ENCODE measurements around the gene NUP214.
"Not testable (repeated sequence)": the region's sequence is repeated elsewhere in the genome, so short reads cannot be mapped to it uniquely, and the experiment has no call there.

The NUP214 gene

DNA sequence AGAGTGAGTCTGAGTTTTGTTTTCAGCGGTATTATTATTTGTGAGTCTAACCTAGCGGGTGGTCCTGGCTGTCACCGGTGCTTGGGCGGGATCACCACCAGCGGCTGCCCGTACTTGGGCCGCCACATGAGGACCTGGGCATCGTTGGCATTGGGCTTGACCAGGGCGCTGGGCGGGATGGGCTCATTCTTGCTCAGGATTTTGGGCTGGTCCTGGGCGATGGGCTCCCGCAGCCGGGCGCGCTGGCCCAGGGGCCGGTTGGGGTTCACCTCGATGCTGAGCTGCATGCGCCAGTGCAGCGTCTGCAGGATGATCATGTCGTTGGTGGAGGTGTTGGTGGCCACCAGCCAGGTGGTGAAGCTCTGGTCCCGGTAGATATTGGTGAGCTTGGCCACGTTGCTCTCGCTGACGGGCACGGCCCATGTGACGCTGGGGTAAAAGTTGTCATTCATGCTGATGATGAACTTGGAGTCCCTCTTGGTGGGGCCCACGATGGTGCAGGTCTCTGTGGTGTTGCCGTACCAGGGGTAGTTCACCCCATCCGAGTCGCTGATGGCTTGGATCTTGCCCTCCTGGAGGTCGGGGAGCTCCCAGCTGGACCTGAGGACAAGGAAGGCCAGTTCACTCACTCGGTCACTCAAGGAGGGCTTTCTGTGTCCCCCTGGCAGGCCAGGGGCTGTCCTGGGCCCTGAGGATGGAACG is 135.5 kb downstream of the NUP214 start:
- Histone ChIP-seq H3K4me3 (ENCODE audit: low read length) (no peak overlapping the region), H2AFZ (ENCODE audit: low read depth, low read length) (no peak overlapping the region), H4K20me1 (ENCODE audit: insufficient read depth, low read length) (peaks cover 11% of the 10 kb centered on the region), H3K4me2 (ENCODE audit: low read length) (no peak overlapping the region), H3K4me1 (ENCODE audit: low read length) (peaks cover 34% of the 10 kb centered on the region), H3K27ac (ENCODE audit: low read length) (no peak overlapping the region), H3K27me3 (ENCODE audit: low read depth, low read length) (no peaks in the 10 kb centered on the region), H3K36me3 (replicated peaks; ENCODE audit: low read depth, low read length) (peaks cover 19% of the 10 kb centered on the region), H3K79me2 (ENCODE audit: low read length) (peaks cover 33% of the 10 kb centered on the region), H3K9ac (ENCODE audit: low read length) (no peak overlapping the region), H3K9me3 (ENCODE audit: insufficient read depth, low read length) (no peaks in the 10 kb centered on the region)
- TF ChIP-seq, protein P1, sequence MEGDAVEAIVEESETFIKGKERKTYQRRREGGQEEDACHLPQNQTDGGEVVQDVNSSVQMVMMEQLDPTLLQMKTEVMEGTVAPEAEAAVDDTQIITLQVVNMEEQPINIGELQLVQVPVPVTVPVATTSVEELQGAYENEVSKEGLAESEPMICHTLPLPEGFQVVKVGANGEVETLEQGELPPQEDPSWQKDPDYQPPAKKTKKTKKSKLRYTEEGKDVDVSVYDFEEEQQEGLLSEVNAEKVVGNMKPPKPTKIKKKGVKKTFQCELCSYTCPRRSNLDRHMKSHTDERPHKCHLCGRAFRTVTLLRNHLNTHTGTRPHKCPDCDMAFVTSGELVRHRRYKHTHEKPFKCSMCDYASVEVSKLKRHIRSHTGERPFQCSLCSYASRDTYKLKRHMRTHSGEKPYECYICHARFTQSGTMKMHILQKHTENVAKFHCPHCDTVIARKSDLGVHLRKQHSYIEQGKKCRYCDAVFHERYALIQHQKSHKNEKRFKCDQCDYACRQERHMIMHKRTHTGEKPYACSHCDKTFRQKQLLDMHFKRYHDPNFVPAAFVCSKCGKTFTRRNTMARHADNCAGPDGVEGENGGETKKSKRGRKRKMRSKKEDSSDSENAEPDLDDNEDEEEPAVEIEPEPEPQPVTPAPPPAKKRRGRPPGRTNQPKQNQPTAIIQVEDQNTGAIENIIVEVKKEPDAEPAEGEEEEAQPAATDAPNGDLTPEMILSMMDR (IDR thresholded peaks at IDR 0.05; ENCODE audit: low read depth, low read length), result no peak
- TF ChIP-seq EZH2phosphoT487 (IDR thresholded peaks at IDR 0.05; ENCODE audit: low read depth), result no peak

DNA sequence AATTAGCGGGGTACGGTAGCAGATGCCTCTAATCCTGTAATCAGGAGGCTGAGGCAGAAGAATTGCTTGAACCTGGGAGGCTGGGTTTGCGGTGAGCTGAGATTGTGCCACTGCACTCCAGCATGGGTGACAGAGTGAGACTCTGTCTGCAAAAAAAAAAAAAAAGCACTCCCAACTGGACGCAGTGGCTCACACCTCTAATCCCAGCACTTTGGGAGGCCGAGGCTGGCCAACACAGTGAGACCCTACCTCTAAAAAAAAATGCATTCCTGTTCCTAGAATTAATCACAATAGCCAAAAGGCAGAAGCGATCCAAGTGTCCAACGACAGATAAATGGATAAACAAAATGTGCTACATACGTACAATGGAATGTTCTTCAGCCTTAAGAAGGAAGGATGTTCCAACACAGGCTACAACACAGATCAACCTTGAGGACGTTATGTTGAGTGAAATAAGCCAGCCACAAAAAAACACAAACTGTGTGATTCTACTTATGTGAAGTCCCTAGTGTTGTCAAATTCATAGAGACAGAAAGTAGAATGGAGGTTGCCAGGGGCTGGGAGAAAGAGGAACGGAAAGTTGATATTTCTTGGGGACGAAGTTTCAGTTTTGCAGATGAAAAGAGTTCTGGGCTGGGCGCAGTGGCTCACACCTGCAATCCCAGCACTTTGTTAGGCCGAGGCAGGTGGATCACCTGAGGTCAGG is 137.1 kb downstream of the NUP214 start:
- Histone ChIP-seq H3K9ac (ENCODE audit: low read length) (no peak overlapping the region), H3K27ac (ENCODE audit: low read length) (peak overlapping the region; percentile 63), H3K4me2 (ENCODE audit: low read length) (peak overlapping the region; percentile 46), H3K4me3 (ENCODE audit: low read length) (peak overlapping the region; percentile 8; the same call in 1 of the 2 replicates), H3K27me3 (ENCODE audit: low read depth, low read length) (no peaks in the 10 kb centered on the region), H3K9me3 (ENCODE audit: insufficient read depth, low read length) (no peaks in the 10 kb centered on the region), H2AFZ (ENCODE audit: low read depth, low read length) (no peak overlapping the region), H3K79me2 (ENCODE audit: low read length) (peaks cover 49% of the 10 kb centered on the region), H3K4me1 (ENCODE audit: low read length) (peaks cover 24% of the 10 kb centered on the region), H3K36me3 (replicated peaks; ENCODE audit: low read depth, low read length) (peaks cover 25% of the 10 kb centered on the region), H4K20me1 (ENCODE audit: insufficient read depth, low read length) (peaks cover 11% of the 10 kb centered on the region)
- TF ChIP-seq EZH2phosphoT487 (IDR thresholded peaks at IDR 0.05; ENCODE audit: low read depth), result no peak
- TF ChIP-seq, protein P1 (IDR thresholded peaks at IDR 0.05; ENCODE audit: low read depth, low read length), result no peak

DNA sequence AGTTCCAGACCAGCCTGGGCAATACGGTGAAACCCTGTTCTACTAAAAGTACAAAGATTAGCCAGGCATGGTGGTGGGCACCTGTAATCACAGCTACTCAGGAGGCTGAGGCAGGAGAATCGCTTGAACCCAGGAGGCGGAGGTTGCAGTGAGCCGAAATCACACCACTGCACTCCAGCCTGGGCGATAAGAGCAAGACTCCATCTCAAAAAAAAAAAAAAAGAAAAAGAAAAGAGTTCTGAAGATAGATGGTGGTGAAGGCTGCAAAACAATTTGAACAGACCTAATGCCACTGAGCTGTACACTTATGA is 137.6 kb downstream of the NUP214 start:
- H4K20me1 ChIP-seq (ENCODE audit: insufficient read depth, low read length), result peaks cover 11% of the 10 kb centered on the region
- H3K4me3 ChIP-seq (ENCODE audit: low read length), result peak overlapping the region; percentile 8; the same call in 1 of the 2 replicates
- peaks cover 24% of the 10 kb centered on the region for H3K36me3 ChIP-seq (replicated peaks; ENCODE audit: low read depth, low read length)
- peaks cover 53% of the 10 kb centered on the region for H3K79me2 ChIP-seq (ENCODE audit: low read length)
- H3K9me3 ChIP-seq (ENCODE audit: insufficient read depth, low read length); H2AFZ ChIP-seq (ENCODE audit: low read depth, low read length); H3K27me3 ChIP-seq (ENCODE audit: low read depth, low read length); H3K9ac ChIP-seq (ENCODE audit: low read length): not testable (repeated sequence)
- peaks cover 26% of the 10 kb centered on the region for H3K4me1 ChIP-seq (ENCODE audit: low read length)
- peak overlapping the region; percentile 63 for H3K27ac ChIP-seq (ENCODE audit: low read length)
- H3K4me2 ChIP-seq (ENCODE audit: low read length), result peak overlapping the region; percentile 46

DNA sequence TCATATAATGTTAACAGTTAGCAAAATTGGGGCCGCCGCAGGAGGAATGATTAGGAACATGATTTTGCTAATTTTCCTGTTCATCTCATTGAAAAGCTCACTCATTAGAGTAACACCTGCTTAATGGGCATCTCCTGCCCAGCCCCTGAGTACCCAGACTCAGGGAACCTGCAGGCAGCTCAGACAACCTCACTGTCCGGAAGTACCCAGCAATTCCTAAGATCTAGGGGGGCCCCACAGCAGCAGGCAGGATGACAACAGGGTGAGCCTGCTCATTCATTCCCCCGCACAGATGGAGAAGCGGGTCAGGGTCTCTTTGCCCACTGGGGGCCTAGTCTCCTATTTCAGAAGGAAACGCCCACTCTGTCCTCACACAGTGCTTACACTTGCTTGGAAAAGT is 138.3 kb downstream of the NUP214 start:
- TF ChIP-seq, protein P1 (IDR thresholded peaks at IDR 0.05; ENCODE audit: low read depth, low read length), result no peak
- no peak for TF ChIP-seq EZH2phosphoT487 (IDR thresholded peaks at IDR 0.05; ENCODE audit: low read depth)
- Histone ChIP-seq H3K4me3 (ENCODE audit: low read length) (no peak overlapping the region), H4K20me1 (ENCODE audit: insufficient read depth, low read length) (peaks cover 11% of the 10 kb centered on the region), H2AFZ (ENCODE audit: low read depth, low read length) (no peak overlapping the region), H3K27ac (ENCODE audit: low read length) (no peak overlapping the region), H3K4me1 (ENCODE audit: low read length) (peaks cover 32% of the 10 kb centered on the region), H3K9me3 (ENCODE audit: insufficient read depth, low read length) (no peaks in the 10 kb centered on the region), H3K27me3 (ENCODE audit: low read depth, low read length) (no peaks in the 10 kb centered on the region), H3K79me2 (ENCODE audit: low read length) (peaks cover 59% of the 10 kb centered on the region), H3K36me3 (replicated peaks; ENCODE audit: low read depth, low read length) (peaks cover 24% of the 10 kb centered on the region), H3K9ac (ENCODE audit: low read length) (no peak overlapping the region), H3K4me2 (ENCODE audit: low read length) (no peak overlapping the region; the same call in 1 of the 2 replicates)
